Measurements from ENCODE around the gene CHST15. TPM values are rescaled to one million over a fixed set of nuclear protein-coding genes. Genes with fewer than 3 reads are reported as not detected.

The CHST15 gene
- total RNA-seq: 1 to 10 TPM in 1 of 2 donors, under 1 TPM in 1; 0.80 to 7.8 TPM

- DNase-seq (ENCODE audit: low spot score in 2 of 2) (peak in 1 of 2 donors; percentile 30), ATAC-seq (peak; percentile 41 to 52)
- H3K27ac Mint-ChIP-seq: no peak within 1 kb of the TSS
- H3K9me3 Mint-ChIP-seq: no peaks in the 10 kb centered on the region
- peaks cover 0 to 6% of the 10 kb centered on the region in 2 donors for H3K36me3 Mint-ChIP-seq
Observed at GRCh38 chr10:124092860-124093773, at the start of gene CHST15. Gene CHST15, minus strand, starts transcription at chr10:124093598. Its CDS starts 47,386 bp downstream, at chr10:124046212.

GRCh38 chr10:124142960-124143359, 49.6 kb upstream of the CHST15 start:
- Mint-ChIP-seq H3K36me3 (no peaks in the 10 kb centered on the region), H3K9me3 (no peaks in the 10 kb centered on the region), H3K27ac (no peak overlapping the region)
- ATAC-seq: no peak
- DNase-seq (ENCODE audit: low spot score in 2 of 2): no peak

GRCh38 chr10:124142006-124142739, 48.8 kb upstream of the CHST15 start:
- ATAC-seq (no peak), DNase-seq (ENCODE audit: low spot score in 2 of 2) (no peak)
- H3K27ac Mint-ChIP-seq: no peak overlapping the region

GRCh38 chr10:124138883-124139348, 45.5 kb upstream of the CHST15 start:
- H3K36me3 Mint-ChIP-seq: no peaks in the 10 kb centered on the region
- DNase-seq (ENCODE audit: low spot score in 2 of 2) (no peak), ATAC-seq (no peak)
- no peaks in the 10 kb centered on the region for H3K9me3 Mint-ChIP-seq
- H3K27ac Mint-ChIP-seq: no peak overlapping the region

More at GRCh38 chr10:124142006-124142739, 48.8 kb upstream of the CHST15 start:
- no peaks in the 10 kb centered on the region for H3K36me3 Mint-ChIP-seq
- no peaks in the 10 kb centered on the region for H3K9me3 Mint-ChIP-seq

- ATAC-seq (no peak), DNase-seq (ENCODE audit: low spot score in 2 of 2) (no peak)
- Mint-ChIP-seq H3K9me3 (no peaks in the 10 kb centered on the region), H3K36me3 (no peaks in the 10 kb centered on the region), H3K27ac (no peak overlapping the region)
Observed at GRCh38 chr10:124138195-124138882, 44.9 kb upstream of the CHST15 start.

- DNase-seq (ENCODE audit: low spot score in 2 of 2) (no peak), ATAC-seq (no peak)
- no peaks in the 10 kb centered on the region for H3K9me3 Mint-ChIP-seq
- no peaks in the 10 kb centered on the region for H3K36me3 Mint-ChIP-seq
- H3K27ac Mint-ChIP-seq: no peak overlapping the region
Observed at GRCh38 chr10:124134251-124134893, 41.0 kb upstream of the CHST15 start.

- Mint-ChIP-seq H3K27ac (no peak overlapping the region), H3K9me3 (no peaks in the 10 kb centered on the region), H3K36me3 (no peaks in the 10 kb centered on the region)
- ATAC-seq (no peak), DNase-seq (ENCODE audit: low spot score in 2 of 2) (no peak)
Observed at GRCh38 chr10:124132876-124133275, 39.5 kb upstream of the CHST15 start.

GRCh38 chr10:124132306-124132705, 38.9 kb upstream of the CHST15 start:
- ATAC-seq: no peak
- no peaks in the 10 kb centered on the region for H3K36me3 Mint-ChIP-seq
- no peak overlapping the region for H3K27ac Mint-ChIP-seq
- no peak for DNase-seq (ENCODE audit: low spot score in 2 of 2)
- no peaks in the 10 kb centered on the region for H3K9me3 Mint-ChIP-seq

GRCh38 chr10:124131172-124131571, 37.8 kb upstream of the CHST15 start:
- DNase-seq (ENCODE audit: low spot score in 2 of 2): no peak
- no peaks in the 10 kb centered on the region for H3K36me3 Mint-ChIP-seq
- no peaks in the 10 kb centered on the region for H3K9me3 Mint-ChIP-seq
- H3K27ac Mint-ChIP-seq: peak overlapping the region in 1 of 2 donors; percentile 8
- ATAC-seq: no peak

GRCh38 chr10:124130198-124130900, 37.0 kb upstream of the CHST15 start:
- Mint-ChIP-seq H3K9me3 (no peaks in the 10 kb centered on the region), H3K27ac (no peak overlapping the region), H3K36me3 (no peaks in the 10 kb centered on the region)
- ATAC-seq (no peak), DNase-seq (ENCODE audit: low spot score in 2 of 2) (no peak)

- H3K27ac Mint-ChIP-seq: peak overlapping the region in 1 of 2 donors; percentile 33
- DNase-seq (ENCODE audit: low spot score in 2 of 2): no peak
Observed at GRCh38 chr10:124129471-124129870, 36.1 kb upstream of the CHST15 start.

GRCh38 chr10:124128811-124129145, 35.4 kb upstream of the CHST15 start:
- H3K9me3 Mint-ChIP-seq: no peaks in the 10 kb centered on the region
- H3K36me3 Mint-ChIP-seq: no peaks in the 10 kb centered on the region
- DNase-seq (ENCODE audit: low spot score in 2 of 2): no peak
- no peak for ATAC-seq
- H3K27ac Mint-ChIP-seq: no peak overlapping the region

More at GRCh38 chr10:124129471-124129870, 36.1 kb upstream of the CHST15 start:
- no peak for ATAC-seq
- H3K9me3 Mint-ChIP-seq: no peaks in the 10 kb centered on the region
- no peaks in the 10 kb centered on the region for H3K36me3 Mint-ChIP-seq

- no peak for ATAC-seq
- no peak for DNase-seq (ENCODE audit: low spot score in 2 of 2)
- H3K27ac Mint-ChIP-seq: no peak overlapping the region
- no peaks in the 10 kb centered on the region for H3K36me3 Mint-ChIP-seq
- no peaks in the 10 kb centered on the region for H3K9me3 Mint-ChIP-seq
Observed at GRCh38 chr10:124127965-124128810, 34.8 kb upstream of the CHST15 start.

- Mint-ChIP-seq H3K36me3 (no peaks in the 10 kb centered on the region), H3K9me3 (no peaks in the 10 kb centered on the region), H3K27ac (no peak overlapping the region)
- DNase-seq (ENCODE audit: low spot score in 2 of 2): no peak
- ATAC-seq: no peak
Observed at GRCh38 chr10:124127563-124127962, 34.2 kb upstream of the CHST15 start.

- ATAC-seq (no peak), DNase-seq (ENCODE audit: low spot score in 2 of 2) (no peak)
- Mint-ChIP-seq H3K27ac (no peak overlapping the region), H3K9me3 (no peaks in the 10 kb centered on the region), H3K36me3 (no peaks in the 10 kb centered on the region)
Observed at GRCh38 chr10:124126983-124127385, 33.6 kb upstream of the CHST15 start.

Measured in activated naive CD4-positive, alpha-beta T cell treated with anti-CD3 and anti-CD28 coated beads, Interleukin-2, amount 50 U/mL, for 72 hours (primary cell).